HG03432 (cell line): ENCODE results near the gene AMHR2.
"Not testable (repeated sequence)": the region's sequence is repeated elsewhere in the genome, so short reads cannot be mapped to it uniquely, and the experiment has no call there.

Experiments
- ATAC-seq: cut with Tn5 transposase; IDR thresholded peaks from one replicate; pipeline ENCODE4 v1.9.1; 2021; ENCODE audit warnings: mild to moderate bottlenecking, moderate library complexity; ENCODE audit not compliant: unreplicated experiment

AMHR2 gene

GRCh38 chr12:53414756-53415417 lies 8.8 kb upstream of the AMHR2 start:
- ATAC-seq: no peak

- ATAC-seq: not testable (repeated sequence)
Observed at GRCh38 chr12:53415752-53416389, 7.8 kb upstream of the AMHR2 start.

DNA sequence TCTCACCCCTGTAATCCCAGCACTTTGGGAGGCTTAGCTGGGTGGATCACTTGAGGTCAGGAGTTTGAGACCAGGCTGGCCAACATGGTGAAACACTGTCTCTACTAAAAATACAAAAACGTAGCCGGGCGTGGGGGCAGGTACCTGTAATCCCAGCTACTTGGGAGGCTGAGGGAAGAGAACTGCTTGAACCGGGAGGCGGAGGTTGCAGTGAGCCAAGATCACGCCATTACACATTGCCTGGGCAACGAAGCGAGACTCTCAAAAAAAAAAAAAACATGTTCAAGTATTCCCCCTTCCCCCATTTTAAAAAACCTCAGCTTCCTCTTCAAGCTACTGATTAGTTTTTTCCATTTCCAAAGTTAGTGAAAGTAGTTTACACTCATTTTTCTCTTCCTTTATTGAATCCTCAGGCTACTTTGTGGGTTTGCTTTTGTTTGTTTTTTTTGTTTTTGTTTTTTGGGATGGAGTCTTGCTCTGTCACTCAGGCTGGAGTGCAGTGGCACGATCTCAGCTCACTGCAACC lies 6.3 kb upstream of the AMHR2 start:
- not testable (repeated sequence) for ATAC-seq

DNA sequence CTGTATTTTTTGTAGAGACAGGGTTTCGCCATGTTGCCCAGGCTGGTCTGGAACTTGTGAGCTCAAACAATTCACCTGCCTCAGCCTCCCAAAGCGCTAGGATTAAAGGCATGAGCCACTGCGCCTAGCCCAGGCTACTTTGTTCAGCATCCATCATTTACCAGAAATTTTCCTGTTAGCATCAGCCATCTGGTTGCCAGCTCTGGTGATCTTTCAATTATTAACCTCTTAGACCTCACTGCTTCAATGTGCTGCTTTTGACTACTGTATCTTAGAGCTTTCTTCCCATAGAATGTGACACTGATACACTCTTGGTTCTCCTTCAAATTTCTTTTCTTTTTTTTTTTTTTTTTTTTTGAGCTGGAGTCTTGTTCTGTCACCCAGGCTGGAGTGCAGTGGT lies 5.4 kb upstream of the AMHR2 start:
- no peak for ATAC-seq

DNA sequence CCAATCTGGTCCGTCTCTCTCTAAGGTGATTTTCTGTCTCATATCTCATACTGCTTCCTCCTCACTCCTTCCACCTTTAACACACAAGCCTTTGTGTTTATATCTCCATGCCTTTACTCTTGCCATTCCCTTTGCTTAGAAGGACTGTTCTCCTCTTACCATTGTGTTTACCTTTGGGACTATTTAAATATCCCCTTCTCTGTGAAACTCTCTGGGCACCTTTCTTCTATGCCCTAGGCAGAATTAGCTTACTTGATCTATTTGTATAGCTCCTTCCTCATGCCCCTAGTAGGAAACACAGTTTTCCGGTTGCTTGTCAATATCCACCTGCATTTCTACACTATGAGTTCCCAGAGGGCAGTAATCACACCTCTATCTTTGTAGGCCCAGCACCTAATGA lies 3.9 kb upstream of the AMHR2 start:
- no peak for ATAC-seq

- ATAC-seq: not testable (repeated sequence)
Observed at GRCh38 chr12:53422247-53422646, 1.4 kb upstream of the AMHR2 start.

DNA sequence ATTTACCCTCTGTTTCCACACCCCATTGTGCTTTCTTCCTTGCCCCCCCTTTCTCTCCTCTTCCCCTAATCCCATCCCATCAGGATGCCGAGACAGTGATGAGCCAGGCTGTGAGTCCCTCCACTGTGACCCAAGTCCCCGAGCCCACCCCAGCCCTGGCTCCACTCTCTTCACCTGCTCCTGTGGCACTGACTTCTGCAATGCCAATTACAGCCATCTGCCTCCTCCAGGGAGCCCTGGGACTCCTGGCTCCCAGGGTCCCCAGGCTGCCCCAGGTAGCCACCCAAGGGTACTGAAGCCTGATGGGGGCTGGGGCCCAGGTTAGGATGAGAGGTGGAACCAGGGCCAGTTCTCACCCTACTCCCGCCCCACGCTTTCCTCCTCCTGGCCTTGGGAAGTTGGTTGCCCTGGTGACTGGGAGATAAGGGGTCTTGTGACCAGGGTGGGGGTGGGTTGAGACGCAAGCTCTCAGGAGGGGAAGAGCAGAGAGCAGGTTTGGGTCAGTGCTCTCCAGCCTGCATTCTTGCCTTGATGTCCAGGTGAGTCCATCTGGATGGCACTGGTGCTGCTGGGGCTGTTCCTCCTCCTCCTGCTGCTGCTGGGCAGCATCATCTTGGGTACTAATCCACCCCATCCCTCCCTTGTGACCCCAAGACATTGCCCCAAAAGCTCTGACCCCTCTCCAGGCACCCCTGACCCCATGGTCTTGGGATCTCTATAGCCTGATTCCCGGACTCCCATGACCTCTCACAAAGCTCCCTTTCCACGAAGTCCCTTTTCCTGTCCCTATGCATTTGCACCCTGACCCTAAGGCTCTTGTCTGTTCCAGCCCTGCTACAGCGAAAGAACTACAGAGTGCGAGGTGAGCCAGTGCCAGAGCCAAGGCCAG lies 1.2 kb downstream of the AMHR2 start:
- ATAC-seq: no peak

GRCh38 chr12:53425515-53426150 lies 2.0 kb downstream of the AMHR2 start:
- ATAC-seq: no peak

- no peak for ATAC-seq
Observed at GRCh38 chr12:53427905-53428594, 4.4 kb downstream of the AMHR2 start.

DNA sequence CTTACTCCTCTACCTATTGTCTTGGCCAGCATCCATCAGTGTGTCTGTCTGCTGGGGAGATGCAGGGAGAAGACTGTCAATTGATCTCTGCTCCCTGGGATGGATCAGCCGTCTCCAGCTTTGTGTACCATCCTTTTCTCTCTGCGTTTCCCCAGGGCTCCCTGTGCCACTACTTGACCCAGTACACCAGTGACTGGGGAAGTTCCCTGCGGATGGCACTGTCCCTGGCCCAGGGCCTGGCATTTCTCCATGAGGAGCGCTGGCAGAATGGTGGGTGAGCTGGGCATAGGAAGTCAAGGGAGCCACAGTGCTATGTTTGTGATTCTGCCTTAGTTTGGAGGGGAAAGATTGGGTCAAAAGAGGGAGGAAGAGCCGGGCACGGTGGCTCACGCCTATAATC lies 5.1 kb downstream of the AMHR2 start:
- ATAC-seq: no peak

GRCh38 chr12:53430116-53430515 lies 6.5 kb downstream of the AMHR2 start:
- no peak for ATAC-seq

- ATAC-seq: no peak
Observed at GRCh38 chr12:53431187-53431586, 7.5 kb downstream of the AMHR2 start.

DNA sequence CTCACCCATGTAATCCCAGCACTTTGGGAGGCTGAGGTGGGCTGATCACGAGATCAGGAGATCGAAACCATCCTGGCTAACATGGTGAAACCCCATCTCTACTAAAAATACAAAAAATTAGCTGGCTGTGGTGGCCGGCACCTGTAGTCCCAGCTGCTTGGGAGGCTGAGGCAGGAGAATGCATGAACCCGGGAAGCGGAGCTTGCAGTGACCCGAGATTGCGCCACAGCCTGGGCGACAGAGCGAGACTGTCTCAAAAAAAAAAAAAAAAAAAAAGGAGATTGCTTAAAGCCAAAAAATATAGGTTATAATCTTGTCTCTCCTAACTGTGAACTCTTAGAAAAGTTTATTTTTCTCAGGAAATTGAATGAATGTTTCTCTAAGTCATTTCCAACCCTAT lies 11.7 kb downstream of the AMHR2 start:
- ATAC-seq: not testable (repeated sequence)

DNA sequence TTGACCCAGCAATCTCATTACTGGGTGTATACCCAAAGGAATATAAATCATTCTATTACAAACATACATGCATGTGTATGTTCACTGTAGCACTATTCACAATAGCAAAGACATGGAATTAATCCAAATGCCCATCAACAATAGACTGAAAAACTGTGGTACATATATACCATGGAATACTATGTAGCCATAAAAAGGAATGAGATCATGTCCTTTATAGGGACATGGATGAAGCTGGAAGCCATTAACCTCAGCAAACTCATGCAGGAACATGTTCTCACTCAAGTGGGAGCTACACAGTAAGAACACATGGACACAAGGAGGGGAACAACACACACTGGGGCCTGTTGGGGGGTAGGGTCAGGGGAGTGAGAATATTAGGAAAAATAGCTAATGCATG lies 15.9 kb downstream of the AMHR2 start:
- not testable (repeated sequence) for ATAC-seq

DNA sequence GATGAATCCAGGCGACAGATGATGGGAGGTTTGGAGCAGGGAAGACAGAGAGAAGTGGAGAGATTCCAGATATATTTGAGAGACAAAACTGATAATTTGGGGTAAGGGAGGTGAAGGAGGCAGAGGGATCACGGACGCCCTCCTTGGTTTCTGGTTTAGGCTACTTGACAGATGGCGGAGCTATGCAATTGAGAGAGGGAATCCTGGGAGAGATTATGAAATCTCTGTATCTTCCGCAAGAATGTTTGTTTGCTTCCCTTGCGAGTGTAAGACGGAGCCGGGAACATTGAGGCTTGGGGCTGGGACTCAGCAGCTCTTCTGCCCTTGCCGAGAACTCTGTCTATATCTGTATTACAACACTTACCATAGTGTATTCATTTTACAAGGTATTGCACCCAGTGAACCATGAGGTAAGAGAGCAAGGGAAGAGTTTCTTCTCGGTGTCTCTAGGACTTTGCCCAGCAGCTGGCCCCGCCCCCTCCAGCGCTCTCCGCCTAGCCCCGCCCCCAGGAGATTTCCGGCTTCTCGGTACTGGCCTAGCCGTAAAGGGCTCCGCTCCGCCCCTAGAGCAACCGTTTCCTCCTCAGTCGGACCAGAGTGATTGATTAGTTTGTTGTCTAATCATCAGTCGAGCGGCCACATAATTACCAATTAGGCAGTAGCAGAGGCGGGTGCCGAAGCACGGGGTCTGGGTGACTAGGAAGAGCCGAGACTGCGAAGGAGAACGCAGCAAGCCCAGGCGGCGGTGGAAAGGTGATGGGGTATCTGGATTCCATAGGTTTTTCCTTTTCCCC lies 17.6 kb downstream of the AMHR2 start, which contains the start of gene PRR13:
Gene PRR13 (plus strand): TSS at position 695 of the 794 bp plus-strand sequence. CDS start 981 bp downstream, outside the sequence.
- ATAC-seq: peak; percentile 98

DNA sequence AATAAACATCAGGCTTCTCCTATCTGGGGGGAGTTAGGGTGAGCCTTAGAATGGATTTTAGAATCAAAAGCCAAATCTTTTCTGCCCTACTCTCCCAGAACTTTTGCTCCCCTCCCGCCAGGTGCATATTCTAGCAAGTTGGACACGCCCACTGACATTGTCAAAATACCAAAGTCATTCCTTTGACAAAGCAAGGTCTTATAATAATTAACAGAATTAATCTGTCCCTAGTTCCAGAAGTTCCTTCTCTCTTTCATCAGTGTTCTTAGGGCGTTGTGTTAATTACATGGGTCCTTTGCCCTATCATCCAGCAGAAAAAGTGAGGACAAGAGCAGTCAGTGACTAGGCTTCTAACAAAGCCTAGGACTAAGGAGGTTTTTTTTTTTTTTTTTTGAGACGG lies 20.3 kb downstream of the AMHR2 start:
- ATAC-seq: no peak

DNA sequence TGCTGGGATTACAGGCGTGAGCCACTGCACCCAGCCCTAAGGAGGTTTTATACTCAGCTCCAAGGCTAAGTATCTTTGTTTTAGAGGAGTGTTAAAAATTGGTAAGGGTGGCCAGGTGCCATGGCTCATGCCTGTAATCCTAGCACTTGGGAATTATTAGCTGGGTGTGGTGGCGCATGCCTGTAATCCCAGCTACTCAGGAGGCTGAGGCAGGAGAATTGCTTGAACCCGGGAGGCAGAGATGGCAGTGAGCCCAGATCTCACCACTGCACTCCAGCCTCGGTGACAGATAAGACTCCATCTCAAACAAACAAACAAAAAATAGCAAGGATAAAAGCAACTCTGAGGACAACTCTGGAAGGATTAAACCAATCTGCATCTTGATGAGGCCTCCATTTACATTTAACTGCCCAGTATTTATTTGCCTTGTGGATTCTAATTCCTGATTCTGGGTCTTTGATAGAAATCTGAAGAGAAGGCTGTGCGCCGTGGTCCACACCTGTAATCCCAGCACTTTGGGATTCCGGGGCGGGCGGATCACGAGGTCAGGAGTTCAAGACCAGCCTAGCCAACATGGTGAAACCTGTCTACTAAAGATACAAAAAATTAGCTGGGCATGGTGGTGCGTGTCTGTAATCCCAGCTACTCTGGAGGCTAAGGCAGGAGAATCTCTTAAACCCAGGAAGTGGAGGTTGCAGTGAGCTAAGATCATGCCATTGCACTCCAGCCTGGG lies 21.1 kb downstream of the AMHR2 start:
- not testable (repeated sequence) for ATAC-seq

- ATAC-seq: no peak
Observed at GRCh38 chr12:53450936-53451335, 27.3 kb downstream of the AMHR2 start.

- ATAC-seq: peak; percentile 94
Observed at GRCh38 chr12:53451661-53452158, 28.1 kb downstream of the AMHR2 start, which contains the start of gene PCBP2. TSS of gene PCBP2 (plus strand) at chr12:53452102. CDS start at chr12:53454801, 2,699 bp downstream.
